Left ventricle myocardium superior (tissue), 1 donor: ENCODE data around the gene FBXW12. TPM values are rescaled to one million over a fixed set of nuclear protein-coding genes. Genes with fewer than 3 reads are reported as not detected.

ENCODE experiments used
- ATAC-seq: fragments of 200-7000 bp; cut with Tn5 transposase; one replicate; pipeline ENCODE4 v1.9.1; 2020; ENCODE audit warnings: mild to moderate bottlenecking, moderate library complexity
- DNase-seq: peaks from one replicate; pipeline ENCODE4 v3.0.0-alpha.2; 2020
- intact Hi-C: fragments of 100-400 bp; cut with micrococcal nuclease; formaldehyde crosslinking; loops from one replicate; pipeline ENCODE4 v1.11.0; 2022
- total RNA-seq: library from RNA; stranded (reverse); fragmentation: NEBNext Ultra II Directional; extraction: Animal tissue kit (Norgen Biotek cat#: 25700); gene quantifications from one replicate; pipeline ENCODE4 v1.2.1, GENCODE V29; 2021
- donor health status: DM: no; HTN: yes; CAD: no; lungs with severe emphysema.

Gene FBXW12
- total RNA-seq, 1 donor from 2014 or later = not detected

DNA sequence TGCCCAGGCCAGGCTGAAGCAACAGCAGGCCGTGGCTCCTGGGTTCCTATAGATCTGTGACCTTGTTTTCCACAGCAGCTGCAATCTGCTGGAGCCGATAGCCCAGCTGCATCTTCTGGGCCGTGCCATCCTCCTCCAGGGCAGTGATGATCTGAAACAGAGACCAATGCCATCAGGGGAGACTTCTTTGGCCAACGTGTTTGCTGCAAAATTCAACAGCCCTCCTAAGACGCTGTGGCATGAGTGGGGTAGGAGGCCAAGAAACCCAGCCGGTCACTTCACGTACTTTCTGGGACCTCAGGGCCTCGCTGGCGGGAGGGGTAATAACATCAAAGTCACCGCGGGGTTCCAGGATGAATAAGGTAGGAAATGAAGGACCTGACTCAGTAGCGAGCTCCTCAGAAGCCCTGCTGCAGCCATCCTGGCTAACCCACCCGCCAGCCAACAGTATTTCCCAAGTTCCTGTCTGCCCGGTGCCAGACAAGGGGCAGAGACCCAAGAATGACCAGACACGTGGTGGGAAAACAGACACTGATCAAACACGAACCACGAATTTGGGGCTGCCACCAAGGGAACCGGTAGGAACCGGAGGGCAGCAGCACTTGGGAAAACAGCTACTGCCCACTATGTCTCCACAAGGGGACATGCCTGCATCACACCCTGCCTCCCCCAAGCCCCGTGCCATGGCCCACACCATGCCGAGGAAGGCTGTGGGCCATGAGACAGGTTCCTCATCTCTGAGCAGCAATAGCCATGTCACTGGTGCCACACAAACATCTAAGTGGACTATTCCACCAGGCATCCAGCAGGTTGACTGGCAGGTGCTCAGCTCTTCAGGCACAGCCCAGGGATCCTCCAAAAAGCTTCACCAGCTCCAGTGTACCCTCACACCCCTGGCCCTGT, 32.7 kb downstream of the FBXW12 start:
- intact Hi-C loops = no loop called here
- DNase-seq = no peak
- ATAC-seq = no peak

DNA sequence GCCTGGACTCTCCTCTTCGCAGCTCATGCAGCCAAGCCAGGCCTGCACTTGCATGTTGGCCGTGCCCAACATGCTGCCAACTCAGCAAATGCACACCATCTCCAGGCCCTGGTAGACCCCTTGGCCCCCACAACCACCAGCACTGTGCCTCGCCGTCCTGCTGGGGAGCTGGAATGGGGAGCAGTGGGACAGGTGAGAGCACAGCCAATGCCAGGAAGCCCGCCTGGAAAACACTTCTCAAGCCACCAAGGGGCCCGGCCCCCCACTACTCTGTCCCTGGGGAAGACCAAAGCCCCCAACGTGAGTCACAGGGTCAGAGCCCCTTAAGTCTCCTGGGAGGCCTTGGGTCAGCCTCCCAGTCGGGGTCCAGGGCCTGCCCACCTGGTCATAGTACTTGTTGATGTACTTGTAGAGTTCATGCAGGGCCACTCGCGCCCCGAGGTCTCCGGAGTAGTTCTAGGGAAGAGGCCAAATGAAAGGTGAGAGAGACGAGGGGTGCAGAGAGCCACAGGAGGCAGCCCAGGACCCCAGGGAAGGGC, 33.4 kb downstream of the FBXW12 start:
- ATAC-seq (no peak), DNase-seq (no peak)
- intact Hi-C loops = no loop called here

DNA sequence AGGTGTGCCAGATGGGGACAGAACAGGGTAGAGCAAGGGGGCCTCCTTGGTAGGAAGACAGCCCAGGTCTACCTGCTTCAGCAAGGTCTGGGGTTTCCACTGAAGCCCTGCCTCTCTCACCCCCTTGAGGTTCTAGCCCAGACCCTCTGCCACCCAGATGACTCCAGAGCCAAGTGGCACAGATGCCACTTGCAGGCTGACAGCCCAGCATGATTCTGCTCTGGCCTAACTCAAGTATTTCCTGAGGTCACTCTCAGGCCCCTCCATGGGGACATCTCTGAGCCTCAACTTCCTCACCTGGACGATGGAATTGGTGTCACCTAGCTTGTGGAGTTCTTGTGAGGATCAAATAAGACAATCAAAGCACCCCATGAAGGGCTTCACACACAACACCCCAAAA, 34.0 kb downstream of the FBXW12 start:
- intact Hi-C loops = no loop called here
- DNase-seq = no peak

DNA sequence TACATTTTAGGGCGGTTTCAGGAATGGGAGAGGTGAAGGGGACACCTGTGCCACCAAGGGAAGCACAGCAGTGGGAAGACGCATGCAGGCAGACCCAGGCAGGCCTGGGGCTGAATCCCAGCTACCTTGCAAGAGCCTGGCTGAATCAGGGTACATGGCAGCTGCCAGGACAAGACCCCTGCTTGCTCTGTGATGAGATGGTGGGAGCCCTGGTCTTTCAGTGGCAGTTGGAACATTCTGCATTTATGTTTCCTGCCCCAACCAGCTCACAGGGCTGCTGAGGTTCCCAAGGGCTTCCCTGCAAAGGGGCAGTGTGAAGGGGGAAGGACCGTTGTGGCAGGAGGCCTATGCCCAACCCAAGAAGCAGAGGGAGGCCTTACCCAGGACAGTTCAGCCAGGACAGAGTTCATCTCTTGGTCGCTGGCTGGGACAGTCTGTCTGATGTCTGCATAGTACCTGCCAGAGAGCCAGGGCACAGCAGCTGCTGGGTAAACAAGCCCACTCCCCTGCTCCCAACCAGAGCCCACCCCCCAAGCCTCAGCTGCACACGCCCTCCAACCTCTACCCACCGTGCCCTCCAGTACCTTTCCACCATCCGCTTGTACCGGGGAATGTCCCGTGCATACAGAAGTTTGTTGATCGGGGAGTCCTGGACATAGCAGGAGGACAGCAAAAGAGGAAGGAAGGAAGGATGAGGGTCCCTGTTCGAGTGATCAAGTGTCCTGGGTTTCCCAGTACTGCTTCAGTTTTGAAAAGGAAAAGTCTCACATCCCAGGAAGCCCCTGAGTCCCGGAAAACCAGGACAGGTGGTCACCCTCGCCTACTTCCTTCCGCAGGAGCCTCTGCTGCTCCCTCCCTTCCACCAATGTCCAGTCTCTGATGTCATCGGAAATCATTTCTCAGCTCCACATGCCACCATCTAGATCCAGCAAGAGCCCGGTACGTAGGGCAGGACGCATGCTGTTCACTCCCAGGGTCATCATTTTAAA, 34.7 kb downstream of the FBXW12 start:
- peak; percentile 8 for DNase-seq
- intact Hi-C loops = no loop called here
- no peak for ATAC-seq

More for the DNA sequence above, 34.0 kb downstream of the FBXW12 start:
- no peak for ATAC-seq

DNA sequence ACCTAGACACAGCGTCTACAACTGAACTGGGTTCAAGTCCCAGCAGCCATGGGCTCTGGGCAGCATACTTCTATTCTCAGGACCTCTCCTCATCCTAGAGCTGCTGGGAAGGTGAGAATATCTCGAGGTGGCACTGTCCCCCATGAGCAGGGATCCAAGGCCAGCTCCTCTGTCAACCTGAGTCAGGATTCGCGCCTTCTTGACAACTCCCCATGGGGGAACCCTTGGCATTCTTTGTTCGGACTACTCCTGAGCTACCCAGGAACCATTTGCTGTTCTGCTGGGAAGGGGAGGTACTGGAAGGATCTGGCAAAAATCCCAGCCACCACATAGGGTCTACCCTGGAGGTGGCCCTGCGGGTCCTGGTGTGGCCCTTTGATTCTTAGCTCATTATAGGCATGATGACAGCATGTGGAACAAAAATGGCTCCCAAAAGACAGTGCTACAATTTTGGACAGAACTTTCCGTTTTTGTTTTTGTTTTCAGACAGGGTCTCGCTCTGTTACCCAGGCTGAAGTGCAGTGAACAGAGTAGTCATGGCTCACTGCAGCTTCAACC, 35.6 kb downstream of the FBXW12 start:
- ATAC-seq (no peak), DNase-seq (peak; percentile 4)
- intact Hi-C loops = no loop called here

DNA sequence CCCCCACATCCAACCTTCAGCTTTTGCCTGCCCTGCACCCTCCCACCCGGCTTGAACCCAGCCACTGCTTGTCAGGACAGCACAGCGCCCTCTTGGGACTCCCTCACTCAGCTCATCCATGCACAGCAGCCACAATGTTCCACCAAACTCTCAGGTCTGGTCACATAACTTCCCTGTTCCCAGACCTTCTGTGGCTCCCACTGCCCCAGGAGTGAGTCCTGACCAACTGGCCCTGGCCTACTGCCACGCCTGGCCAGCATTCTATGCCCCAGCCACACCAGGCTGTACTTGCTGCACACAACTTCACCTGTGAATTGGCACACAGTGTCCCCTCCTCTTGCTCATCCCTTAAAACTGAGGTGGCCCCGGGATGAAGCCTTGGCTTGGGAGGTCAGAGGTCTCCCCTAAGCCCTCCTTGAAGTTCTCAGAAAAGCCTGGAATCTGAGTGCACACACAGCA, 36.8 kb downstream of the FBXW12 start:
- ATAC-seq (no peak), DNase-seq (peak; percentile 7)
- intact Hi-C loops = no loop called here

DNA sequence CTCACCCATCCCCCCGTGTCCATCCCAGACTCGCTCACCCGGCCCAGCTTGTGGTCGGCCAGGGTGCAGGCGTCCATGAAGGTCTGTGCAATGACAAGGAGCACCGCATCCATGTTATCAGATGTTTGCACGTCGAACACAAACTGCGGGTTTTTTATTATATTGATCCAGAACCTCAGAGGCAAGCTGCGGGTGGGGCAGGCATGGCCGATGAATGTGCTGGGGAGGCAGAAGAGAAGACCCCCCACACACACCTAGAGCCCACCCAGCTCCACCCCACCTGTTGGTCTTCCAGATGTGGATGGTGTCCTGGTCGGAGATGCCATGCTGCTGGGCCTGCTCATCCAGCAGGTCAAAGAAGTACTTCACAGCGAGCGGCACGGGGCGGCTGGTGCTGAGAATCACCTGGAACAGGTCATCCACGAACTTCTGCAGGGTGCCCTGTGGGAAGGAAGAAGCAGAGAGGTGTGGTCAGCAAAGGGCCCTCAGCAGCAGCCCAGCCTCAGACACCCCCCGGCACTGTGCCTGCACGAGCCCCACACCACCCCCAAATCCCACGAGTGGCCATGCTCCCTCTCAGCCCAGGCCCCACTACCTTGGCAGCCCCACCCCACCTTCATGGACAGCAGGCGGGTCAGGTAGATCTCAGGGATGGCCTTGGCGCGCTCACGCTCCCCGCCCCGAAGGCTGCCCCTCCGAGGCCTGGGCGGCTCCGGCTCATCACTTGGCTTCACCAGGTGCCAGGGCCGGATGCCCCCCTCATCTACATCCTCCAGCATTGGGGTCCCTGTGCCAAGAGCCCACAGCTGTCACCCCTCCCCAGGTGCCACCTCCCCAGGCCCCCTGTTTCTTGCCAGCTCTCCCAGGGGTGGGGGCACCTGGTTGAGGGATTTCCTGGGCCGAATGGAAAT, 37.5 kb downstream of the FBXW12 start:
- DNase-seq (peak; percentile 20), ATAC-seq (no peak)
- intact Hi-C loops = no loop called here

DNA sequence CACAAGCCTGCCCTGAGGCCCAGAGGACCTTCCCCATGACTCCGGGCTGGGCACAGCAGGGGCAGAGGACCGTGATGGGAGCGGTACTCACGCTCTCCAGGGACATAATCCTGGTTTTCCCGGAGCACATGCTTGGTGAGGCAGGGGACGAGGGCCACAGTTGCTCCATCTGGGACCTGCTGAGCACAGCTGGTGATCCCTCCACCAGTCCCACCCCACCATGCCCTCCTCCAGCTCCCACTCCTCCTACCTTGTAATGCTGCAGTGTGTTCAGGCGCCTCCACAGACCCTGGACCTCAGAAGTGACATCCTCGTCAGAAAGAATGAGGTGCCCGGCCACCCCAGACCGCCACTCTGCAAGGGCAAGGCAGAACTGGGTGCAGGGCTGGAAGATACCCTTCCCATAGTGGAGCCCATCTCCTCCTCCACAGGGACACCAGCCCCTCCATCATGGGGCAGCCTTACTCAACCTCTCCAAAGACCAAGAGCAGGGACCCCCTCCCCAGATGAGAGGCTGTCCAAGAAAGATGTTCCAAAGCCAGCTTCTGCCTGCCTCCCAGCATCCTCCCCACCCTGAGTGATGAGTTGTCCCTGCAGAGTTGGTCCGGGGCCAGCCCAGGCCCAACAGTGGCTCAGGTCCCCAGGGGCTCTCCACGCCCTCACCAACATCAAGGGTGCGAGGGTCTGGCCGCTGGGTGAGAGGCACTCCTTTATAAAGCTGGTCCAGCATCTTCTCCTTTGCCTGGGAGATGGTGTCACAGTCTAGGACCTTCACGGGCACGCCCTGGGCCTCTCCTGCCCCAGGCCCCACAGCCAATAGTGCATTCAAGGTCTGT, 38.4 kb downstream of the FBXW12 start:
- ATAC-seq (no peak), DNase-seq (peak; percentile 18)
- intact Hi-C loops = no loop called here

DNA sequence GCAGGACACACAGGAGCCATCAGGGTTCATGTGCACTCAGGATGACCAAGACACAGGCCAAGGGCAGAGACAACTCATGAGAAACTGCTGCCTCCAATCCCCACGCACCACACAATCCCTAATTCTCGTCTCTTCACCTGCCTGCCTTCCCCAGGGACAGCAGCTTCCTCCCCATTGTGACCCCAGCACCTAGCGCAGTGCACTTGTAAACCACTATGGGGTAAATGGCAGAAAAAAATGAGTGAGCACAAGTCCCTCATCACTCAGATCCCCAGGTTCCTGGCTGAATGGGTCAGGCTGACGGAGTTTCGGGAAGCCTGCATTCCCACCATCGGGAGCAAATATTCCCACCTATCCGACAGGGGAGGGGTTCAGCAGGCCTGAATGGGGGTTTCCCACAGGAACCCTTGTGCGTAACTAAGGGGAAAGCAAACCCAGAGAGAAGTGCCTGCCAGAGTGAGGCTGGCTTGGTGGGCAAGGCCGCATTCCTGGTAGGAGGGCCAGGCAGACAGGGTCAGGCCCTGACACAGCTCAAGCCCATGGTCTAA, 39.1 kb downstream of the FBXW12 start:
- peak; percentile 5 for DNase-seq
- no peak for ATAC-seq
- intact Hi-C loops = no loop called here

DNA sequence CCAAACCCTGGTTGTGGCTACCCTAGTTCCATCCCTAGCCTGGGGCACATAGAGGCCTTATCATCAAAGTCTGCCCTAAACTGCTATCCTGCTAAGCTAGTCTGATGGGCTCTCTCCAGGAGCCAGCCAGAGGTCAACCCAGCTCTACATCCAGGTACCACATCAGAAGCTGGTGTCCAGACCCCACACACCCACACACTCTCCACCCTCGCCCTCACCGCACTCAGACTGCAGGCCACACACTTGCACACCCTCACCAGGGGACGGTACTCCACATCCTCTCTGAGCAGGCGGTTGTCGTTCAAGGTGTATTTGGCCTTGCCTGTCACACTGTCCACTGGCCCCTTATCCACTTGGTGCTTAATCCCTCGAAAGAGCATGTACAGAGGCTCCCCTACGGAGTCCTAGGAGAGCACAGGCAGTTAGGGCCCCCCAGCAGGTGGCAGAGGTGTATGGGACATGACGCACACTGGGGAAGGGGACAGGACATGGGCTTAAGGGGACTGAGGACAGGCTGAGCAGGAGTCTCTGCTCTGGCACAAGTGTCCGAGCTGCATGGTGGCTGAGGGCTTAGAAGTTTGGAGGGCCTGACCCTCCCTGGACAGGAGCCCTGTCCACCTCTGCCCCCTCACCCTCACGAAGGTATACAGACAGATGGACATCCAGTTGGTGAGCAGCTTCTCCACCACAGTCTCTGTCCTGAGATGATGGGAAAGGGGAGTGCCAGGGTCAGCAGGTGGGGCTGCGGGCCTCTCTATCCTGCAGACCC, 39.8 kb downstream of the FBXW12 start:
- DNase-seq (no peak), ATAC-seq (no peak)
- intact Hi-C loops = no loop called here

DNA sequence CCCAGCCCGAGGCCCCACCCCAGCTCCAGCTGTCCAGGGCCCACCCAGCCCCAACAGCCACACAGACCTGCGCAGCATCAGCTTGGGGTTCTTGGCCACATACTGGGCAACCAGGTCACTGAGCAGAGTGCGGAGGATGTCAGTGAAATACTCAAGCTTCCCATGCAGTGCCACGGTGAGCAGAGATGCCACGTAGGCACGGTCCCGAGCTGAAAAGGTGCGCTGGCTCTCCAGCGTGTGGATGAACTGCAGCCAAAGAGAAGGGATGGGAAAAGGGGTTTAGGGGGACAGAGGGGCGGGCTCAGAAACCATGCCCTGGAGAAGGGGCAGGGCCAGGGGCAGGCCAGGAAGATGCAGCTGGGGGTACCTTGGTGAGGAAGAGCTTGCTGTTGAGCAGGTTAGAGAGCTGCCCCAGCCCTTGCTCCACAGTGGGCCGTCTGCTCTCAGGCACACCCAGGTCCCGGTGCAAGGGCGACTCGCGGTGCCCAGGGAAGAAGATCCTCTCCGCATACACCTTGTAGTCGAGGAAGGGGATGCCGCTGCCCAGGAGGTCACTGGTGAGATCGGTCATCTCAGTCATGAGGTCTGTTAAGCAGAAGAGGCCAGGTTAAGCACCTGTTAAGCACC, 40.5 kb downstream of the FBXW12 start:
- ATAC-seq (no peak), DNase-seq (peak; percentile 14)
- intact Hi-C loops = no loop called here

DNA sequence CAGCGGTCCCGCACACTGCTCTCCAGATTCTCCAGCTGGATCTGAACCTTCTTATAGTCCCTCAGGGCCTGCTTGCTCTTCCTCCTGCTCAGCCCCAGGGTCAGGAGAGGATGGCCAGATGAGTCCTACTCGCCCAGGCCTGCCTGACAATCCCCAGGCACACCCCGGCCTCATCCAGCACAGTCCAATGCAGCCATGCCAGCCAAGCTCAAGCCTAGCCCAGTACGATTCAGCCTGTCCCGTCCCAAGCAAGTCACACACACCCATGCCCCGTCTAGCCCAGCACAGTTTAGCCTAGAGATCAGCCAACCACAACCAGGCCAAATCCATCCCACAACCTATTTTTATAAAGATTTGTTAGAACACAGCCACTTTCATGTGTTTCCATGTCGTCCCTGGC, 41.1 kb downstream of the FBXW12 start:
- DNase-seq (peak; percentile 4), ATAC-seq (no peak)
- intact Hi-C loops = no loop called here

DNA sequence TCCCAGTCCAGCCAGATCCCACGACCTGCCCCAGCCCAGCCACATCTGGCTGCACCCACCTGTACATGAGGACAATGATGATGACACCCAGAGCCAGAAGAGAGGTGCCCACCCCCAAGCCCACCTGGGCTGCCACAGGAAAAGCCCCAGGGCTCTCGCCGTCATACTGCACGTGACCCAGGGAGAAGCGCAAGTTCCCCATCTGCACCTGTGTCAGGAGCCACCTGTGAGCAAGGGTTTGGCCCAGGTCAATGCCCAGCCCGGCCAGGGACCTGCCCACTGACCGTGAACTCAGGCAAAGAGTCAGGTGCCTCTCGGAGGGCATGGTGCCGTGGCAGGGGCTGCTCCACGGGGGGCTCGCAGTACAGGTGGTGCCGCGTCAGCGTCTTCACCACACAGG, 41.6 kb downstream of the FBXW12 start:
- DNase-seq = peak; percentile 16
- no peak for ATAC-seq
- intact Hi-C loops = no loop called here

DNA sequence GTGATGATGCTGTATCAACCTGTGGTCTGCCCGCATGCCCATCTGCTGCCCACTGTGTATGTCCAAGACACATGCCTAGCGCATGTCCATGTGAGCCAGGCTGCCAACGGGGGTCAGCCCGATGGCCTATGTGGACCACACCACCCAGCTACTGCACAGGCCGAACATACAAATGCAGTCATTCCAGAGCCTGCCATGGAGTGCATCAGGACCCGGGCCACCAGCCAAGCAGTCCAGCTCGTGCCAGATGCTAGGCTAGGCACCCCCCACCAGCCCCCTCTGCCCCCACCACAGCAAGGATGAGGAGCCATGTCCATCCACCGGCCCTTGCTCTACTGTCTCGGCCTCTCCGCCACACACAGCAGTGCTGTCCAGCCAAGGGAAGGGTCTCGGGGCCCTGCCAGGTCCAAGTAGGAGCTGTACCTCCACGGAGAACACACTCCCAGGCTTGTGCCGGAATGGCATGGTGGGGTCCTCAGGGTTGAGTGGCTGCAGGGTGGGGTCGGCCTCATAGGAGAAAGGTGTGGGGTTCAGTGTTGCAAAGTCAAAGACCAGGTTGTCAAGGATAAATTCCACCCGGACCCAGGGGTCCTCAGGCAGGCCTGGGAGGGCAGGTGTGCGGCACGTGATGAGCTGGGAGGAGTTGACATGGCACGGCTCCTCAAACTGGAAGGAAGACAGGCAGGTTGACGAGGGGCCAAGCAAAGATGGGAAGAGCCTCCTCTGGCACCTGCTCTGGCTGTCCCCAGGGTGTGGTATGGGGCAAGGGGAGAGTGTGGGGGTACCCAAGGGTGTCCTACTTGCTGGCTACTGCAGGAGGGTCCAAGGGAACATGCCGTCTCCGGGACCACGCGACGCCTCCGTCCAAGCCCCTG, 42.6 kb downstream of the FBXW12 start:
- DNase-seq (peak; percentile 38), ATAC-seq (no peak)
- intact Hi-C loops = no loop called here
